Hematopoietic multipotent progenitor cell treated with erythropoietin and hydrocortisone succinate and interleukin-3 and kit ligand, for 6 days (in vitro differentiated cells): ENCODE measurements around the gene FFAR4.

Experiments
- DNase-seq: peaks from one replicate; pipeline ENCODE4 v3.0.0-alpha.2; 2015

FFAR4 gene

GRCh38 chr10:93573051-93573909 lies 6.8 kb downstream of the FFAR4 start:
- DNase-seq: peak; percentile 39

- DNase-seq: no peak
Observed at GRCh38 chr10:93573924-93574323, 7.5 kb downstream of the FFAR4 start.

- DNase-seq: no peak
Observed at GRCh38 chr10:93576888-93577287, 10.4 kb downstream of the FFAR4 start.

- DNase-seq: no peak
Observed at GRCh38 chr10:93577565-93577964, 11.1 kb downstream of the FFAR4 start.

- no peak for DNase-seq
Observed at GRCh38 chr10:93579089-93579488, 12.6 kb downstream of the FFAR4 start.

- DNase-seq: no peak
Observed at GRCh38 chr10:93579985-93580711, 13.7 kb downstream of the FFAR4 start.

- no peak for DNase-seq
Observed at GRCh38 chr10:93580828-93581227, 14.4 kb downstream of the FFAR4 start.

- DNase-seq: no peak
Observed at GRCh38 chr10:93584445-93584844, 18.0 kb downstream of the FFAR4 start.

- no peak for DNase-seq
Observed at GRCh38 chr10:93589648-93590562, 23.4 kb downstream of the FFAR4 start.

- no peak for DNase-seq
Observed at GRCh38 chr10:93590638-93591037, 24.2 kb downstream of the FFAR4 start.

- DNase-seq: no peak
Observed at GRCh38 chr10:93591065-93591808, 24.8 kb downstream of the FFAR4 start.

- DNase-seq: no peak
Observed at GRCh38 chr10:93593254-93593653, 26.8 kb downstream of the FFAR4 start.

- DNase-seq: no peak
Observed at GRCh38 chr10:93593749-93594148, 27.3 kb downstream of the FFAR4 start.

- DNase-seq: no peak
Observed at GRCh38 chr10:93594518-93594917, 28.1 kb downstream of the FFAR4 start.

GRCh38 chr10:93595378-93596161 lies 29.1 kb downstream of the FFAR4 start:
- no peak for DNase-seq

GRCh38 chr10:93596539-93596938 lies 30.1 kb downstream of the FFAR4 start:
- no peak for DNase-seq

GRCh38 chr10:93597075-93597599 lies 30.7 kb downstream of the FFAR4 start:
- no peak for DNase-seq

GRCh38 chr10:93598157-93598556 lies 31.7 kb downstream of the FFAR4 start:
- no peak for DNase-seq

- DNase-seq: no peak
Observed at GRCh38 chr10:93599335-93599734, 32.9 kb downstream of the FFAR4 start.

- DNase-seq: no peak
Observed at GRCh38 chr10:93599778-93600177, 33.3 kb downstream of the FFAR4 start.

- no peak for DNase-seq
Observed at GRCh38 chr10:93600446-93601145, 34.1 kb downstream of the FFAR4 start.
